PFSK-1 (cell line): ENCODE data around the gene BCAS1.

Source experiments
- POLR2AphosphoS5 ChIP-seq: IDR thresholded peaks from 2 replicates; pipeline ENCODE4 v1.6.1; 2012; ENCODE audit warnings: low read depth, mild to moderate bottlenecking, control low read depth, low read length, moderate library complexity
- REST ChIP-seq, 2 experiments: IDR thresholded peaks; 2 replicates each; pipeline versions ENCODE4 v1.6.1 to v1.8.0; 2011 to 2012; ENCODE audit warnings: low read depth in 2 of 2, low read length in 2 of 2, control low read depth in 1 of 2, inconsistent platforms in 1 of 2, mild to moderate bottlenecking in 1 of 2, moderate library complexity in 1 of 2; ENCODE audit not compliant: insufficient read depth in 1 of 2

- no peak for TF ChIP-seq POLR2AphosphoS5
- no peak for TF ChIP-seq REST (IDR thresholded peaks at IDR 0.05; ENCODE audit: insufficient read depth in 1 of 2, low read depth in 2 of 2, low read length in 2 of 2)
Measured at GRCh38 chr20:53911301-53911700, 159.1 kb downstream of the BCAS1 start.
